Fibroblast of gingiva (primary cell): ENCODE data around the gene CACNB3.
"Not testable (repeated sequence)": the region's sequence is repeated elsewhere in the genome, so short reads cannot be mapped to it uniquely, and the experiment has no call there.

Experiments used
- DNase-seq: peaks from one replicate; pipeline ENCODE4 v3.0.0-alpha.2; 2011; ENCODE audit warnings: low read depth

The CACNB3 gene

DNA sequence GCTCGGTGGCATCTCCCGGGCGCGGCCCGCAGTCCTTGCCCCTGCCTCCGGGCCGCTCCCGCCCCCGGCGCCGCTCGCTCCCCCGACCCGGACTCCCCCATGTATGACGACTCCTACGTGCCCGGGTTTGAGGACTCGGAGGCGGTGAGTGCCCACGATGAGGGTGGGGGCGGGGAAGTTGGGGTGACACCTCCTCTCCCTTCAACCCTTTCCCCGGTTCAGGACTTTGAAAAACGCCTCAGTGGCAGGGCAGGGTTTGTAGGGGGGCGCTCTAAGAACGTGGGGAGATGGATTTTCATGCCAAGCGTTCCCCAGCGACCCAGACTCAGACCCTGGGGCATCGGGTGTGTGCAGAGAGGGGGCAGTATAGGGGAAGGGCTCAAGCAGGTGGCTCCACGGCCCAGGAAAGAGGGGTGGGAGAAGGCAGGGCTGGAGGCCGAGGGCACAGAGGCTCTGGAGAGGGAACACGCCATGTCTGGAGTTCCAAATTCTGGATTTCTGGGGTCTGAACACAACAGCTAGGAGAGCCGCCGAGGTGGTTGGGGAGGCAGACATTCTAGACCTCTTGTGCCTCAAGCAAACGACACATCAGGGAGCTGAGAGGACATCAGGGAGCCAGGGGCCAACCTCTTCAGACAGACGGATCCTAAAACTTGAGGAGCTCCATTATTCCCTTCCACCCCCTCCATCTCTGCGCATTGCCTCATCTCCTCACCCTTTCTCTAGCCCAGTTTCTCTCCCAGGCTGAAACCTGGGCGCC lies 715 bp downstream of the CACNB3 start:
- no peak for DNase-seq

DNA sequence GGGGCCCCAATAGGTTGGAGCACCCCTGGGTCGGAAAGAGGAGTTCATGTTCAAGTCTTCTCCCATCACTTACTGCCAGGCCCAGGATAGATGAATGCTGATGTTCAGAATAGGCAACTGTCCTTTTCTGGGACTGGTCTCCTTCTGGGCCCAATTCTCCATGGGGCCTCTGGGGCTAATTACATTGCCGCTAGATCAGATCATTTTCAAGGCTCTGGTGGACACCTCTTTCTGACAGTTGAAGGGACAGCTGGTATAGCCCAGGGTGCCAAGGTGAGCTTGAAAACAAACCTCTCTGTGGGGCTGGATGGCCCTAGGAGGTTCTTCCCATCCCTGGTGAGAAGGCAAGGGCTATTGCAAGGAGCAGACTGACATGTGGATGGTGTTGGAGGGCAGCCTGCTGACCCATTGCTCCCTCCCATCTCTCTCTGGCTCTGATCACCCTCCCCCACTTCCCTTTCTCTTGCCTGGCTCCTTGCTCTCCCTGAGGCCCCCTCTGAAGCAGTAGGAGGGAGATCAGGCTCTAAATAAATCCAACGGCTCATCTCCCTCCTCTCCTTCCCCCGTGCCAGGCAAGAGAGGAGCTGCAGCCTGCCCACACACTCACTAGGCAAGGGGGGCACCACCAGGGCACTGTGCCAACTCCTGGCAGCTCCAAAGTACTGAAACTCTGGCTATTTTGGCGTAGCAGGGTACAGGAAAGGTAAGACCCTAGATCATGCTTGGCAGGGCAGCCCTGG lies 1.9 kb downstream of the CACNB3 start:
- DNase-seq, result no peak

DNA sequence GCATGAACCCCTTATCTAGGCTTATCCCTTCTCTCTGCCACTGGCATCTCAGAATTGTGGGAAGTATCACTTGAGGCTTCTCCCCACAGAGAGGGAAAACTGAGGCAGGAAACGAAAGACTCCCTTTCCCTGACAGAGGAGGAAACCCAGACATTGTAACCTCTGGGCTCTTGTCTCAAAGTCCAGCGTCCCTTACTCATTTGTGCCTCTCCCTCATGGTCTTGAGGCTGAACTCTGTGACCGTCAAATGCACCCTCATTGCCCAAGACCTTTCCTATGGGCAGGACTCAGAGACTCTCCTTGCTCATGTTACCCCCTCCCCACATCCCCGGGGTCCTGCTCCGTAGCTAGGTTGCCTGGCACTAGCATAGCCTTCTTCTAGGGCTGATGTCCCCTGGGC lies 3.8 kb downstream of the CACNB3 start:
- no peak for DNase-seq

- DNase-seq, result no peak
These were observed 4.4 kb downstream of the CACNB3 start for GRCh38 chr12:48822711-48823110.

- DNase-seq, result no peak
These were observed 5.0 kb downstream of the CACNB3 start for GRCh38 chr12:48823281-48823680.

DNA sequence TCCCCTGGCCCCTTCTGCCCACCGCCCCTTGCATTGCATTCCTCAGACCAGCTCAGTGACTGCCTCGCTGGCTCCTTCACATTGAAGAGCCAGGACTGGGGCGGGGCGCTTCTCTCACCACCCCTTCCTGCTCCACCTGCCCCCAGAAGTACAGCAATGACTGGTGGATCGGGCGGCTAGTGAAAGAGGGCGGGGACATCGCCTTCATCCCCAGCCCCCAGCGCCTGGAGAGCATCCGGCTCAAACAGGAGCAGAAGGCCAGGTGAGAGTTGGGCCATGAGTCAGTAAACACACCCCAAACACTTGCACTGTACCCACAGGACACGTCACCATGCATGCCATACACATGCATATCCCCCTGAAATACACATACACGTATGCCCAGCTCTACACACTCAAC lies 5.8 kb downstream of the CACNB3 start:
- DNase-seq, result no peak

- no peak for DNase-seq
These were observed 6.6 kb downstream of the CACNB3 start for GRCh38 chr12:48824905-48825304.

DNA sequence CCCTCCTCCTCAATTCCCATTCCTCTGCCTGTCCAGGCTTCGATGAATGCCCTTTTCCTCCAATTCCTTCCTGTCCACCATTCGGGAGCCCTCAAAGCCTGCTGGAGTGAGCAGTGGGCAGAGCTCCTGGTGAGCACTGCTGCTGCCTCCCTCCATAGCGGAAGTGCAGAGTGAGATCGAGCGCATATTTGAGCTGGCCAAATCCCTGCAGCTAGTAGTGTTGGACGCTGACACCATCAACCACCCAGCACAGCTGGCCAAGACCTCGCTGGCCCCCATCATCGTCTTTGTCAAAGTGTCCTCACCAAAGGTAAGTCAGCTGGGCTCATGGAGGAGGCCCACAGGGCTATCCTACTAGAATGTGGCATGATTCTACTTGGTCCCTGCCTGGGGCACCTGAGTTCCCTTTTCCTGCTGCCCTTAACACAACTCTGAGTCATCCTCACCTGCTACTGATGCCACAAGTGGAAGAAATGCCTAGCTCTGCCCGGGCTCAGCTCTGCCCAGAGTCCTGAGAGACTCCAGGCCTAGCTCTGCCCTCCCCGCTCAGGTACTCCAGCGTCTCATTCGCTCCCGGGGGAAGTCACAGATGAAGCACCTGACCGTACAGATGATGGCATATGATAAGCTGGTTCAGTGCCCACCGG lies 8.0 kb downstream of the CACNB3 start:
- no peak for DNase-seq

DNA sequence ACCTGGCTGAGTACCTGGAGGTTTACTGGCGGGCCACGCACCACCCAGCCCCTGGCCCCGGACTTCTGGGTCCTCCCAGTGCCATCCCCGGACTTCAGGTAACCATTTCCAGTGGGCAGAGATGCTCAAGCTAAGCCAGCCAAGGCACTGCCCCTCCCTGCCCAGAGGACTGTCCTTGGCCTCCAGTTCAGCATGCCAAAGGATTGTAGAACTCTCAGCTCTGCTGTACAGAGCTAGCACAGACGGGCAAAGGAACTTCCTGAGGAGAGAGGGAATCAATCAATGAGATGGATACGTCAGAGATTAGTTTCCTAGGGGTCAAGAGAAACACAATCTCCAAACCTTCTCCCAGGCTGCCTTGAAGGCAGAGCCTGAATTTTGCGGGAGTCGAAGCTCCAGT lies 8.7 kb downstream of the CACNB3 start:
- DNase-seq, result no peak

GRCh38 chr12:48827513-48828096 lies 9.3 kb downstream of the CACNB3 start:
- no peak for DNase-seq

GRCh38 chr12:48828293-48828692 lies 10.0 kb downstream of the CACNB3 start:
- DNase-seq, result no peak

GRCh38 chr12:48828841-48829575 lies 10.7 kb downstream of the CACNB3 start:
- DNase-seq, result no peak

- DNase-seq, result no peak
These were observed 13.0 kb downstream of the CACNB3 start for GRCh38 chr12:48831257-48831656.

GRCh38 chr12:48832321-48833060 lies 14.2 kb downstream of the CACNB3 start:
- no peak for DNase-seq

GRCh38 chr12:48838048-48838447 lies 19.8 kb downstream of the CACNB3 start:
- no peak for DNase-seq

DNA sequence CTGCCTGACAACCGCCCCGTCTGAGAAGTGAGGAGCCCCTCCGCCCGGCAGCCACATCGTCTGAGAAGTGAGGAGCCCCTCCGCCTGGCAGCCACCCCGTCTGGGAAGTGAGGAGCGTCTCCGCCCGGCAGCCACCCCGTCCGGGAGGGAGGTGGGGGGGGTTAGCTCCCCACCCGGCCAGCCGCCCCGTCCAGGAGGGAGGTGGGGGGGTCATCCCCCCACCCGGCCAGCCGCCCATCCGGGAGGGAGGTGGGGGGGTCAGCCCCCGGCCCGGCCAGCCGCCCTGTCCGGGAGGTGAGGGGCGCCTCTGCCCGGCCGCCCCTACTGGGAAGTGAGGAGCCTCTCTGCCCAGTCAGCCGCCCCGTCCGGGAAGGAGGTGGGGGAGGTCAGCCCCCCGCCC lies 23.7 kb downstream of the CACNB3 start:
- DNase-seq, result not testable (repeated sequence)

- peak; percentile 97 for DNase-seq
These were observed 33.8 kb downstream of the CACNB3 start, which contains the start of gene DDX23 for GRCh38 chr12:48851883-48852733. Gene DDX23 (minus strand): TSS chr12:48852163. CDS start chr12:48845782, 6,381 bp downstream.

DNA sequence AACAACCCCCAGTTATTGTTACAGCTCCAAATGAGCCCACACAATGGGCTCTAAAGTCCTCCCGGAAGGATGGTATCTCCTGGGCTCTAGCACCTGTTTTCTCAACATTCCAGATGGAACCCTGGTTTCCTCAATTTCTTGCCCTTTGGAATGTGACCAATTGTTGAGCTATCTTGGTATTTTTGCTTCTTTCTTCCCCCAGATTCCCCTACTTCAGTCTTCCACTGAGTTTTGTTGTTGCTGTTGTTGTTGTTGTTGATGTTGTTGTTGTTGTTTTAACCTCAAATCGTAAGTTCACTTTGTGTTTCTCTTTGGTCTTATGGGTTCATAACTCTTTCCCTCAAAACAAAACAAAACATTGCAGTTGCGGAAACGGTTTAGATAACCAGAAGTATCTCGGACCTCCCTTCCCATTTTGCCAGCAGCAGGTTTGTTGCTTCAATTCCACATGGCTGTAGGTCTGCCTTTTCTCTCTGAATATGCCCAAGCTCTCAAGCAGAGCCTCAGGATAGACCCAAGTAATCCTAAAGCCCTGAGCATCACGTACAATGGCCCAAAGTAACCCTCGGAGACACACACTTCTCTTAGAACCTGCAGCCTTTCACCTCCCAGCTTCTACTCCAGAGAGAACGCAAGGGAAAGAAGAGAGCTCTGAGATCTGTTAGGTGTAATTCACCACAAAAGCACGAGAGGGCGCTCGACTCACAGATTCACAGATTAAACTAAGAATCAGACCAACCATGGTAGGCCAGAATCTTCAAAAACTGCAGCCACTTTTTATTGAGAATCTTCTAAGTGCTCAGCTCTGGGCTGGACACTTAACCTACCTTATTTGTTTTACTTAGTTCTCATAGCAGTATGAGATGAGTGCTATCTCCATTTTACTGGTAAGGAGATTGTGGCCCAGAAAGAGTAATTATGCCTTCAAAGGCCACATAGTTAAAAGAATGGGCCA lies 34.7 kb downstream of the CACNB3 start:
- DNase-seq, result peak; percentile 78

DNA sequence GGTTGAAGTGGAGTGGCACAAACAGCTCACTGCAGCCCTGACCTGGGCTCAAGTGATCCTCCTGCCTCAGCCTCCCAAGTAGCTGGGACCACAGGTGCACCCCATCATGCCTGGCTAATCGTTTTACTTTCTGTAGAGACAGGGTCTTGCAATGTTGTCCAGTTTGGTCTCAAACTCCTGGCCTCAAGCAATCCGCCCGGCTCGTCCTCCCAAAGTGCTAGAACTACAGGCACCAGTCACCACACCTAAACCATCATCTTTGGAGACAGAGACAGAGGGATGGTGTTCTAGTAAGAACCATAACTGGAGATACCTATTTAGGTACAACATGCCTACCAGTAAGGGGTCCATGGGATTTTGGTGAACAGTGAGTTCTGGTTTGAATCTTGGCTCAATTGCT lies 36.2 kb downstream of the CACNB3 start:
- no peak for DNase-seq
